Tibial nerve (tissue), 4 donors: ENCODE results near the gene OR52N5. TPM values are rescaled to one million over a fixed set of nuclear protein-coding genes. Genes with fewer than 3 reads are reported as not detected.

Experiments used
- DNase-seq, 2 donors: peaks; one replicate each; pipeline ENCODE4 v3.0.0-alpha.2; 2019; ENCODE audit warnings: low spot score in 2 of 2
- H3K27ac ChIP-seq, 4 donors: fragments of 200-600 bp; sonication (generic) in 3 of 4; one replicate each; pipeline ENCODE4 v1.5.1; 2017 to 2019; ENCODE audit warnings: mild to moderate bottlenecking in 1 of 4
- H3K27me3 ChIP-seq, 2 donors: fragments of 200-600 bp; sonication (generic) in 1 of 2; one replicate each; pipeline versions ENCODE4 v1.5.1 to v1.6.0; 2017 to 2019
- H3K36me3 ChIP-seq, 3 donors: fragments of 200-600 bp; sonication (generic); one replicate each; pipeline ENCODE4 v1.5.1; 2018 to 2019
- H3K4me1 ChIP-seq, 4 donors: fragments of 200-600 bp; sonication (generic) in 3 of 4; one replicate each; pipeline ENCODE4 v1.5.1; 2017 to 2019
- H3K4me3 ChIP-seq, 4 donors: fragments of 200-600 bp; sonication (generic) in 3 of 4; one replicate each; pipeline ENCODE4 v1.5.1; 2017 to 2019; ENCODE audit warnings: mild to moderate bottlenecking in 1 of 4, moderate library complexity in 1 of 4
- H3K9me3 ChIP-seq, 4 donors: fragments of 200-600 bp; sonication (generic) in 3 of 4; one replicate each; pipeline ENCODE4 v1.5.1; 2017 to 2019
- EP300 ChIP-seq, 2 donors: sonication (generic); formaldehyde crosslinking; IDR thresholded peaks; one replicate each; pipeline ENCODE4 v1.6.1; 2017; ENCODE audit warnings: antibody characterized with exemption in 2 of 2, mild to moderate bottlenecking in 1 of 2
- POLR2A ChIP-seq, 2 donors: fragments of 450-650 bp; IDR thresholded peaks; one replicate each; pipeline ENCODE4 v1.6.1; 2017; ENCODE audit warnings: antibody characterized with exemption in 2 of 2, mild to moderate bottlenecking in 2 of 2, moderate library complexity in 2 of 2
- WGBS, 2 donors: methylation state at CpG; one replicate each; pipeline ENCODE4 v1.1.5; 2018; 5-methylcytosine and 5-hydroxymethylcytosine counted together
- total RNA-seq, 4 donors: library from RNA; depleted of rRNA; stranded (reverse); fragments of >200 nt; gene quantifications; one replicate each; pipeline ENCODE4 v1.1.0, GENCODE V29; 2016
- TF ChIP-seq, protein P1 (sequence below), 5 experiments: fragments of 200-600 bp in 3 of 5; fragments of 450-650 bp in 2 of 5; sonication (generic) in 3 of 5; IDR thresholded peaks; one replicate each; pipeline ENCODE4 v1.5.1; 2016 to 2019; ENCODE audit warnings: antibody characterized with exemption in 5 of 5, mild to moderate bottlenecking in 3 of 5, moderate library complexity in 2 of 5

The OR52N5 gene
- total RNA-seq, 4 donors from 2014 or later: not detected

DNA sequence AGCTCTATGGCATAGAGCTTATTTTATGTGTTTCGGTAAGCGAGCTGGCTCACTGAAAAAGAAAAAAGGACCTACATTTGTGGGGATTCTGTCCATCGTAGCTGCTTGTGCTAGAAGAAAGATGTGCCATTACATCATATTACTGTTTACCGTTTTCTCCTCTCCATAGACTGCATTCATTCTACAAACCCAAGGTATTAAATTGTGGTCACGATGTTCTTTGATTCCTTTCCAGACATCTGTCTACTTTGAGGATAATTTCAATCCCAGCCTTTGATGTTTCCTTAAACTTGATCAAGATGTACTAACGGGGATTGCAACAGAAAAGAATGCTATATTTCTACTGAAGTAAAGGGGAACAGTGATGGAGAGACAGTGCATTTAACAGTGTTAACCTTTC lies 13.4 kb upstream of the OR52N5 start:
- H3K36me3 ChIP-seq: no peaks in the 10 kb centered on the region
- WGBS, 2 donors: 88 to 92% methylated on average over 6 of the region's 6 CpGs
- no peak for TF ChIP-seq POLR2A (IDR thresholded peaks at IDR 0.05)
- no peak for TF ChIP-seq EP300 (IDR thresholded peaks at IDR 0.05)
- TF ChIP-seq, protein P1, sequence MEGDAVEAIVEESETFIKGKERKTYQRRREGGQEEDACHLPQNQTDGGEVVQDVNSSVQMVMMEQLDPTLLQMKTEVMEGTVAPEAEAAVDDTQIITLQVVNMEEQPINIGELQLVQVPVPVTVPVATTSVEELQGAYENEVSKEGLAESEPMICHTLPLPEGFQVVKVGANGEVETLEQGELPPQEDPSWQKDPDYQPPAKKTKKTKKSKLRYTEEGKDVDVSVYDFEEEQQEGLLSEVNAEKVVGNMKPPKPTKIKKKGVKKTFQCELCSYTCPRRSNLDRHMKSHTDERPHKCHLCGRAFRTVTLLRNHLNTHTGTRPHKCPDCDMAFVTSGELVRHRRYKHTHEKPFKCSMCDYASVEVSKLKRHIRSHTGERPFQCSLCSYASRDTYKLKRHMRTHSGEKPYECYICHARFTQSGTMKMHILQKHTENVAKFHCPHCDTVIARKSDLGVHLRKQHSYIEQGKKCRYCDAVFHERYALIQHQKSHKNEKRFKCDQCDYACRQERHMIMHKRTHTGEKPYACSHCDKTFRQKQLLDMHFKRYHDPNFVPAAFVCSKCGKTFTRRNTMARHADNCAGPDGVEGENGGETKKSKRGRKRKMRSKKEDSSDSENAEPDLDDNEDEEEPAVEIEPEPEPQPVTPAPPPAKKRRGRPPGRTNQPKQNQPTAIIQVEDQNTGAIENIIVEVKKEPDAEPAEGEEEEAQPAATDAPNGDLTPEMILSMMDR (IDR thresholded peaks at IDR 0.05): no peak
- no peaks in the 10 kb centered on the region for H3K27me3 ChIP-seq
- peaks cover 0 to 5% (median 1%) of the 10 kb centered on the region in 4 donors for H3K9me3 ChIP-seq
- H3K27ac ChIP-seq: no peak overlapping the region
- no peak for DNase-seq
- no peak overlapping the region for H3K4me3 ChIP-seq
- H3K4me1 ChIP-seq: no peaks in the 10 kb centered on the region

DNA sequence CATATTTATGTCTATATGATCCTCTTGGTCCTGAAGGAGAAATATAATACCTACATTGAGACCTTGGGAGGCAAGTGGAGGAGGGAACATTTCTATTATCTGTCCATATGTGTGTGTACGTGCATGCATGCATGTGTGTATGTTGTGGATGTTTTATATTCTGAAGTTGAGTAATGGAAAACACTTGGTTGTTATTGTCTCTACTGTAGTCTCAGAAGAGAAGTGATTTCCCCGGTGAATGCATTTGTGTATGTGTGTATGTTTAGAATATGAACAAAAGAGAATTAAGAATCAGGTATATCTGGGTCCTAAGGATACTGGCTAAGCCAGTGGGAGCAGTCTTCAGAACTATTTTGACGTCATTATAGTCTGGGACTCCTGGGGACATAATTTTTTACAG lies 8.0 kb upstream of the OR52N5 start, which contains the start of gene OR52N1:
Gene OR52N1, minus strand, starts transcription at position 101 of the 400 bp plus-strand sequence. CDS start 2,449 bp downstream, outside the sequence.
- no peaks in the 10 kb centered on the region for H3K4me1 ChIP-seq
- TF ChIP-seq EP300 (IDR thresholded peaks at IDR 0.05) (no peak), POLR2A (IDR thresholded peaks at IDR 0.05) (no peak)
- TF ChIP-seq, protein P1 (IDR thresholded peaks at IDR 0.05): no peak
- H3K36me3 ChIP-seq: no peaks in the 10 kb centered on the region
- no peaks in the 10 kb centered on the region for H3K27me3 ChIP-seq
- no peak within 1 kb of the TSS for H3K27ac ChIP-seq
- 78 to 85% methylated on average over 3 of the region's 3 CpGs for WGBS, 2 donors
- H3K9me3 ChIP-seq: peaks cover 0 to 5% (median 1%) of the 10 kb centered on the region in 4 donors
- no peak for DNase-seq
- H3K4me3 ChIP-seq: no peak within 1 kb of the TSS

DNA sequence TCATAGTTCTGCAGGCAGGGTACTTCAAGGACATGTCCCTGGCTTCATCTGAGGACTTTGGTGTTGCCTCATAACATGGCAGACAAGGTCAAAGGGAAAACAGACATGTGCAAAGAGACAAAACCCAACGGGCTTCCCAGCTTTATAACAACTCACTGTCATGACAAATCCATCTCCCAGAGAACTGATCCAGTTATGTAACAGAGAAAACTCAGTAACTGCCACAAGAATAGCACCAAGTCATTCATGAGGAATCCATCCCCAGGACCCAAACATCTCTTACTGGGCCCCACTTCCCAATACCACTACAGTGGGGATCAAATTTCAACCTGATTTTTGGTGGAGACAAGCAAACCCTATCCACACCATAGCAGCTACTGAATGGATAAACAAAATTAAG lies 16.1 kb downstream of the OR52N5 start:
- no peak overlapping the region for H3K27ac ChIP-seq
- H3K4me1 ChIP-seq: no peaks in the 10 kb centered on the region
- H3K27me3 ChIP-seq: no peaks in the 10 kb centered on the region
- H3K4me3 ChIP-seq: no peak overlapping the region
- TF ChIP-seq EP300 (IDR thresholded peaks at IDR 0.05): no peak
- TF ChIP-seq, protein P1 (IDR thresholded peaks at IDR 0.05): no peak
- TF ChIP-seq POLR2A (IDR thresholded peaks at IDR 0.05): no peak
- H3K36me3 ChIP-seq: no peaks in the 10 kb centered on the region
- DNase-seq: no peak
- WGBS, 2 donors: 57 to 60% methylated on average over 1 of the region's 1 CpG
- no peaks in the 10 kb centered on the region for H3K9me3 ChIP-seq

DNA sequence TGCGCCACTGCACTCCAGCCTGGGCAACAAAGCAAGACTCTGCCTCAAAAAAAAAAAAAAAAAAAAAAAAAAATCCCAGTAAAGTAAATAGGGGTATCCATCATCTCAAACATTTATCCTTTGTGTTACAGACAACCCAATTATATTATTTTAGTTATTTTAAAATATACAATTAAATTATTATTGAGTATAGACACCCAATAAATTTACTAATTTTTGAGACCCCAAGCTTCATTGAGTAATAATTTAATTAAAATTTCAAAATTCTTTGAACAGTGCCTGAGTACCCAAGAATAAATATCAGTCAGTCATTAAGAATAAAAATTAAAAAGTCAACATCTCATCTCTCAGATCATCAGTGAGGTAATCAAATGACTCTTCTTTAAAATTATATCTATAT lies 29.2 kb downstream of the OR52N5 start, which contains the start of gene OR52N4:
Gene OR52N4, plus strand, starts transcription at position 301 of the 400 bp plus-strand sequence. CDS start 498 bp downstream, outside the sequence.
- H3K27me3 ChIP-seq: no peaks in the 10 kb centered on the region
- no peaks in the 10 kb centered on the region for H3K36me3 ChIP-seq
- 94% methylated on average over 1 of the region's 1 CpG for WGBS, 2 donors
- no peaks in the 10 kb centered on the region for H3K9me3 ChIP-seq
- no peak within 1 kb of the TSS for H3K4me3 ChIP-seq
- H3K4me1 ChIP-seq: no peaks in the 10 kb centered on the region
- TF ChIP-seq POLR2A (IDR thresholded peaks at IDR 0.05) (no peak), EP300 (IDR thresholded peaks at IDR 0.05) (no peak)
- TF ChIP-seq, protein P1 (IDR thresholded peaks at IDR 0.05): no peak
- no peak within 1 kb of the TSS for H3K27ac ChIP-seq
- DNase-seq: no peak

DNA sequence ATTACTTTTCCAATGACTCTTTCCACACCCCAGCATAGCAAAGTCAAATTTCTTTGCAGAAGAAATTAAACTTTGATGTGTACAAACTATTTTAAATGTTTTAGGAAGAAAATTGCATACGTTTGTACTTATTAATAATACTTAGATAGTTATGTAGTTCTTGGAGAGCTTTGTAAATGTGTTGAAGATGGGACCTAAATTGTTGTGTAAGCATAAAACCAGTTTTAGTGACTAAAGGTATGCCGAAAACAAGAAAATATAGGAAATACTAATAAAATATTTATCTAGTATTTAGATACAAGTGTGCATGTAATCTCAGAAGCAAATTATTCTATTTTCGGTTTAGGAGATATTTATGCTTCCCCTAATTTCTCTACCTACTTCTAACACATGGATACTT lies 33.3 kb downstream of the OR52N5 start:
- no peaks in the 10 kb centered on the region for H3K27me3 ChIP-seq
- no peak for DNase-seq
- no peak overlapping the region for H3K27ac ChIP-seq
- WGBS, 2 donors: 79 to 85% methylated on average over 3 of the region's 3 CpGs
- H3K4me3 ChIP-seq: no peak overlapping the region
- no peaks in the 10 kb centered on the region for H3K4me1 ChIP-seq
- H3K36me3 ChIP-seq: no peaks in the 10 kb centered on the region
- no peaks in the 10 kb centered on the region for H3K9me3 ChIP-seq
- TF ChIP-seq POLR2A (IDR thresholded peaks at IDR 0.05) (no peak), EP300 (IDR thresholded peaks at IDR 0.05) (no peak)
- TF ChIP-seq, protein P1 (IDR thresholded peaks at IDR 0.05): no peak
